ENCODE data around the gene ARMS2.

Gene ARMS2

GRCh38 chr10:122474131-122474818, 19.8 kb downstream of the ARMS2 start:
- no peak for DNase-seq

DNA sequence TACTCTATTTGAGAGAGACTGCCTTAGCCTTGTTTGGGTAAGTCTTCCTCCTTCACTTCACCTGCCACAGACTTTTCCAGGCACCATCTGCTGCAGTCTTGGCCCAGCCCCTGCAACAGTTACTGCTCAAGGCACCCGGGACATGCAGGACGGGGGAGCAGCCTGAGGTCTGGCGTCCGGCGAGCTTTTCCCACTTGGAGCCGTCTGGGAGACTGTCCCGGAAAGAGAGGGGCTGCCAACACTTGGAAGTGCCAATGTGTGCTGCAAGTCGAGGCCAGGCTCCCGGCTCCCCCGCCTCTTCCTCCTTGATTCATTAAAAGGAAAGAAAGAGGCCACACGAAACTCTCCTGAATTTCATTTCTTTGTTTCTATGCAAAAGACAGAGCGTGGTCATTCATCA, 20.6 kb downstream of the ARMS2 start:
- DNase-seq: no peak

DNA sequence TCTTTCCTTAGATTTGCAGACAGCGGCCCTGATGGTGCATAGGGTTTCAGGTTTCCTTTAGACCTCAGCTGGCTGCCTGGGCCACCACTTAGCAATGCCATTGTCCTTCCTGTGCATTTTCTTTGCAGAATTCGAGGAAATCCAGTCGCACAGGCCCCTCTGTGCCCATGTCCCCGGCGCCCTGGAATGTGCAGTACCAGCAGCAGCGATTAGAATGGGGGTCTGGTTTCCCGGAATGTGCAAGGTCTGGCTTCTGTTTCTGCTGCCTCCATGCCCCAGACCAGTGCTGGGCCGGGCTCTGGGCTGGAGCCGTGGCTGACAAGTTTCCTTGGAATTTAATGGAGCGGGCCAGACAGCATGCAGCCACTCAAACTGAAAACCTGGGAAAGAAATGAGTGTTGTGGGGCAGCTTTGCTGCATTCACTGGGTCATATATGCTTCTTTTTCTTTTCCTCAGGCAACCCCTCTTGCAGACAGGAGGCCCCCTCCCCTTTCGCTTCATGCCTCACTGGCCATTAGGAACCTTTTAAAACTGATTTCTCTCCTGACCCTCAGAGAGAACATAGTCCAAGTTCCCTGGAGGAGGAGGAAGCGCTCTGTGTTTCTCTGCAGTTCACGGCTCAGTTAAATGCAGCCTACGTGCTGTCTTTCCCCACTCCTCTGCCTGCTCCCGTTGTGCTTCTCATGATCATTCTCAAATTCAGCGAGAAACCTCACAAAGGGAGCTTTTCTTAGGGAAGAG, 21.3 kb downstream of the ARMS2 start:
- DNase-seq: no peak

DNA sequence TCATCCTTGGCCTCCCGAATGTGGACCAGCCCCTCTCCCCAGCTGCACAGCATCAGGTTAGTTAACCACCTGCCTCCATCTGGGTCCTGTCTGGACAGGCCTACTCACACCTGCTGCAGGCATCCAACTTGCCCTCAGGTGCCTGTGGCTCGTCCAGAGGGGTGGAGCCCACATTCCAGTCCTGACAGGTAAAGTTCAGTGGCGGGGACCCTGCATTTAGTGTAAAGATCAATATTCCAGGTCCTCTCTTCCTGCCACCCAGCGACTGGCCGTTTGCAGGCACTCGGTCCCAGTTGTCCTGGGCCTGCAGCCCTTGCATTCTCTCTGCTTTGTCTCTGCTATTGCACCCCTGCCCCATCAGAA, 21.9 kb downstream of the ARMS2 start:
- no peak for DNase-seq

GRCh38 chr10:122477436-122477835, 23.0 kb downstream of the ARMS2 start:
- no peak for DNase-seq

- no peak for DNase-seq
These were observed 24.5 kb downstream of the ARMS2 start for GRCh38 chr10:122478971-122479370.

- no peak for DNase-seq
These were observed 25.8 kb downstream of the ARMS2 start for GRCh38 chr10:122480146-122480833.

DNA sequence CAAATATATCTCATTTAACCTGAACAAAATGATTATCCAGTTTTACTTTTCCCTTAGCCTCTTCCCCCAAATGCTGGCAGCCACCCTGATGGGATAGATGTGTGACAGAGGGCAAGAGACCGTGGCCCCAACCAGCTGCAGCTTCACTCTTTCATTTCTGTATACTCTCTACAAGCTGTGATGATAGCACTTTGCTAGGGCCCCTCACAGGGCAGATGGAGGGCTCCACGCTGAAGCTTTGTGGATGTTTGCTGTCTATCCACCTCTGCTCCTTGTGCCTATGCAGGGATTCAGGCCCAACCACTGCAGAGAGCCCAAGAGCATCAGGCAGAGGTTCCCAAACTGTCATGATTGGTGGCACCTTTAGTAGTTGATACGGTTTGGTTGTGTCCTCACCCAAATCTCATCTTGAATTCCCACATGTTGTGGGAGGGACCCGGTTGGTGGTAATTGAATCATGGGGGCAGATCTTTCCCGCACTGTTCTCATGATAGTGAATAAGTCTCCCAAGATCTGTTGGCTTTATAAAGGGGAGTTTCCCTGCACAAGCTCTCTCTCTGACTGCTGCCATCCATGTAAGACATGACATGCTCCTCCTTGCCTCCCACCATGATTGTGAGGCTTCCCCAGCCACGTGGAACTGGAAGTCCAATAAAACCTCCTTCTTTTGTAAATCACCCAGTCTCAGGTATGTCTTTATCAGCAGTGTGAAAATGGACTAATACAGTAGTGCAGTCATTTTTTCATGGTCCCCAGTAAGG, 27.0 kb downstream of the ARMS2 start:
- DNase-seq: no peak

- DNase-seq: no peak
These were observed 30.0 kb downstream of the ARMS2 start for GRCh38 chr10:122484276-122485060.

GRCh38 chr10:122485670-122486069, 31.2 kb downstream of the ARMS2 start:
- DNase-seq: no peak

GRCh38 chr10:122486406-122487080, 32.1 kb downstream of the ARMS2 start:
- no peak for DNase-seq

DNA sequence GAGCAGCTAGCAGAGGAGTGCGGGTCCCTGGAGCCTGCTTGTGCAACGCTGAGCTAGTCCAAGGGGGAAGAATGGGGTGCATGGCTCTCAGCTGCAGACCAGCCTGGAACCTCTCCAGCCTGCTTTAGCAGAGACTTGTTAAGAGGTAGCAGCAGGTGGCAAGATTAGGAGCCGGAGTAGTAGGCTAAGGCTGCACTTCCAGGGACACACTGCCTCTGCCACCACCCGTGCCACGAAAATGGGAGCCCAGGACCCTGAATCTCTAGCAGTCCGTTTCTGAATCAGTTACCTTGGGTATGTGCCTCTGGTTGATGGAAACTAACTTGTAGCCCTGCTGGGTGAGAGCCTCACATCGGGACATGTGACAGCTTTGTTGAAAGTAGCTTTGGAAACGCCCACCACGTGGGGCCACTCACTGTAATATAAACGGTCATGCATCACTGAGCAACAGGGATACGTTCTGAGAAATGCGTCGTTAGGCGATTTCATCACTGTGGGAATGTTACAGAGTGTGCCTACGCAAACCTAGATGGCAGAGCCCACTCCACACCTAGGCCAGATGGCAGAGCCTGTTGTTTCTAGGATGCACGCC, 32.8 kb downstream of the ARMS2 start:
- DNase-seq: no peak

- DNase-seq: no peak
These were observed 35.8 kb downstream of the ARMS2 start for GRCh38 chr10:122490268-122490667.

DNA sequence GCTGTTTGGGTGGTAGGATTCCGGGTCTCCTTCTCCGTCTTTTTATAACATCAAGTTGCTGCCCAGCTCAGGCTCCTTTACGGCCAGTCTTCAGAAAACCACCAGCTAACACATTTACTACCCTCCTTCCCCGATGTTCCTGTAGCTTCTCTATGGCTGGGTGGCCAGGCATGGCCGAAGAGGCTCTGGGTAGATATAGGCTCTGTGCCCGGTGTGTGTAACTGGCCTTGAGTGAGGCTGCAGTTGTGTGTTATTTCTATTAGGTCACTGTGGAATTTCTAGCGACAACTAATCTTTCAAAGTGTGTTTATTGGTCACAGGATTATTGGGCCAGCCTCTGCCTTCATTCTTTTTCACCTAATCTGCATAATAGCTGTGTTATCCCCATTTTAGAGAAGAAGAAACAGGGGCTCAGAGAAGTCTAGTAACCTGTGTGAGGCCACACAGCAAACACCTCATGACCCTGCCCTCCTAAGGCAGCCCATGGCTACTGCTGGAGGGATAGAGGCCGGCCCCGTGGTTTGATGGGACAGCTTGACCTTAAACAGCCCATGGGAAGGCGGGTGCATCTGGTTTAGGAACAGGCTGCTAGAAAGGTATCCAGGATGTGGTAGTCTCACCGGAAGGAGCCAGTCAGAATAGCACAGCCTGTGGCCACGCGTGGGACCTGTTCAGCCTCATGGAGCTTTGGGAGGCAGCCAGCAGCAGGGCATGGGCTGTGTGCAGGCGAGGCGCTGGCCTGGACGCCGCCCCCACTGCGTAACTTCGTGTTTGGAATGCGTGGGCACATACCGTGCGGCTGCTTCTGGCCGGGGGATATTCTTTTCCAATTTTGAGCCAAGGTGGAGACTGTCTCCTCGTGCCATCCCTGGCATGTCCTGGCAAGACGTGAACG, 36.6 kb downstream of the ARMS2 start:
- DNase-seq: no peak

- no peak for DNase-seq
These were observed 37.6 kb downstream of the ARMS2 start for GRCh38 chr10:122492006-122492405.

- DNase-seq: no peak
These were observed 38.6 kb downstream of the ARMS2 start for GRCh38 chr10:122492999-122493481.

GRCh38 chr10:122493761-122494160, 39.3 kb downstream of the ARMS2 start:
- DNase-seq: no peak

- DNase-seq: no peak
These were observed 39.8 kb downstream of the ARMS2 start for GRCh38 chr10:122494173-122494820.

GRCh38 chr10:122494833-122495232, 40.4 kb downstream of the ARMS2 start:
- DNase-seq: no peak

Measured in activated T-cell treated with anti-CD3 and anti-CD28 coated beads, Interleukin-2, amount 50 U/mL, for 1 hour (primary cell).